LNCAP (cell line): ENCODE data around the gene EFR3B.

Experiments
- TF ChIP-seq, protein P1 (sequence below): fragments of 450-650 bp; IDR thresholded peaks from 2 replicates; pipeline ENCODE4 v1.5.1; 2017; ENCODE audit warnings: mild to moderate bottlenecking

Gene EFR3B

DNA sequence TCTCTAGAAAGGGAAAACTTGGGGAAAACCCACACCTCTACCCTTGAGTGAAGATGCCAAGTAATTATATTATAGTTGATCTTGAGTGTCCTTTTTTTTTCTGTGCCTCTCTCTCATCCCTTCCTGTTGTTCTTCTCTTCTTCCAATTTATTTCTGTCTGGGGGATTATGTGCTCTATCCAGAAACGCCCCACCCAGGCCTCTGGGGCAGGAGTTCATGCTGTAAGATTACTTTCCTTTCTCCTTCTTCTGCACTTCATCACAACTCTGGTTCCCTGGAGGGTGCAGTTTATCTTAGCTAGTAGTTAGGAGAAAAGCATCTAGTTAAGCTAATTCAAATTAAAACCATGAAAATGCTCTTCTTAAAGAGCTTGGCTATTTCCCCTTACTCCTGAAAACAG lies 39.8 kb upstream of the EFR3B start:
- TF ChIP-seq, protein P1, sequence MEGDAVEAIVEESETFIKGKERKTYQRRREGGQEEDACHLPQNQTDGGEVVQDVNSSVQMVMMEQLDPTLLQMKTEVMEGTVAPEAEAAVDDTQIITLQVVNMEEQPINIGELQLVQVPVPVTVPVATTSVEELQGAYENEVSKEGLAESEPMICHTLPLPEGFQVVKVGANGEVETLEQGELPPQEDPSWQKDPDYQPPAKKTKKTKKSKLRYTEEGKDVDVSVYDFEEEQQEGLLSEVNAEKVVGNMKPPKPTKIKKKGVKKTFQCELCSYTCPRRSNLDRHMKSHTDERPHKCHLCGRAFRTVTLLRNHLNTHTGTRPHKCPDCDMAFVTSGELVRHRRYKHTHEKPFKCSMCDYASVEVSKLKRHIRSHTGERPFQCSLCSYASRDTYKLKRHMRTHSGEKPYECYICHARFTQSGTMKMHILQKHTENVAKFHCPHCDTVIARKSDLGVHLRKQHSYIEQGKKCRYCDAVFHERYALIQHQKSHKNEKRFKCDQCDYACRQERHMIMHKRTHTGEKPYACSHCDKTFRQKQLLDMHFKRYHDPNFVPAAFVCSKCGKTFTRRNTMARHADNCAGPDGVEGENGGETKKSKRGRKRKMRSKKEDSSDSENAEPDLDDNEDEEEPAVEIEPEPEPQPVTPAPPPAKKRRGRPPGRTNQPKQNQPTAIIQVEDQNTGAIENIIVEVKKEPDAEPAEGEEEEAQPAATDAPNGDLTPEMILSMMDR = no peak

DNA sequence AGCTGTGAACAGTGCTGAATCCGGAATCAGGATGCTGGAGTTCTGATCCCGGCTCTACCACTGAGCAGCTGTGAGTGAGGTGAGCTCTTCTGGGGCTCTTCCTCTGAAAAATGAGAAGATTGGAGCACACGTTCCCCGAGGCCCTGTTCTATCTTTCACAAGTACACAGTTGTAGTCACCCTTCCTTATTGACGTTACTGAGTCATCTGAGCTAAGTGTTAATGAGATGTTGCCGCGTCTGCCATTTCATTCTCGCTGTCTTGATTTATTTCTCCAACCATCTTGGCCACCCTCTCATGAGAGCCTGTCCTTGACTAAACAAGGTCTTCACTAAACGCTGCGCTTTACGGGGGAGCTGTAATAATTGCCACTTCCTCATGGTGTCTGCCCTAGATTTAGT lies 31.9 kb upstream of the EFR3B start:
- TF ChIP-seq, protein P1 = no peak

- TF ChIP-seq, protein P1 = no peak
Measured at GRCh38 chr2:25014631-25015030, 27.2 kb upstream of the EFR3B start.

DNA sequence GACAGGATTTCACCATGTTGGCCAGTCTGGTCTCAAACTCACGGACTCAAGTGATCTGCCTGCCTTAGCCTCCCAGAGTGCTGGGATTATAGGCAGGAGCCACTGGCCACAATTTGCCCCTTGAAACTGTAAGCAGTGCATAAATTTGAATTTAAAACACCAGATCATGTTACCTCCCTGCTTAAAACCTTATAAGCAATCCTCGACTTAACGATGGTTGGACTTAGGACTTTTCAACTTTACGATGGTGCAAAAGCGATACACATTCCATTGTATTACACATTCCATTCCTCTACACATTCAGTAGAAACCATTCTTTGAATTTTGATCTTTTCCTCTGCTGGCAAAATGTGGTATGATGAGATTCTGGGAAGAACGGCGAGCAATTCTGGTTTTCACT lies 23.2 kb upstream of the EFR3B start:
- TF ChIP-seq, protein P1 = no peak

GRCh38 chr2:25021791-25022362 lies 20.0 kb upstream of the EFR3B start:
- TF ChIP-seq, protein P1 = no peak

DNA sequence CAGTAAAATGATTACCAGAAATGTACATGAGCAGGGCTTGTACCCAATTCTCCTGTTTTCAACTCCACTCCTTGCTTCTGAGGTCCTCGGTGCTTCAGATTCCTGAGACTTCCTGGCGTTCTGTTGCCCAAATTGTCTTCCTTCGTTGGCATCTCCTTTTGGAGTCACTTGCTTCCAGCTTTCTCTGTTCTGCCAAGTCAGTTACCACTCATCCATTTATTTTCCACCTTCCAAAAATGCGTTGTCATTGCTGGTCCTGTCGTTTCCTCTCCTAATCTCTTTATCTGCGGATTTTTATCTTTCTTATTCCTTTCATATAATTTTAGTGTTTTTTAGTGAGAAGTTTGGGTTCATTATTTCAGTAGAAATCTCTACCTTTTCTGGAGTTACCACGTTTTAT lies 18.5 kb upstream of the EFR3B start:
- TF ChIP-seq, protein P1 = no peak

DNA sequence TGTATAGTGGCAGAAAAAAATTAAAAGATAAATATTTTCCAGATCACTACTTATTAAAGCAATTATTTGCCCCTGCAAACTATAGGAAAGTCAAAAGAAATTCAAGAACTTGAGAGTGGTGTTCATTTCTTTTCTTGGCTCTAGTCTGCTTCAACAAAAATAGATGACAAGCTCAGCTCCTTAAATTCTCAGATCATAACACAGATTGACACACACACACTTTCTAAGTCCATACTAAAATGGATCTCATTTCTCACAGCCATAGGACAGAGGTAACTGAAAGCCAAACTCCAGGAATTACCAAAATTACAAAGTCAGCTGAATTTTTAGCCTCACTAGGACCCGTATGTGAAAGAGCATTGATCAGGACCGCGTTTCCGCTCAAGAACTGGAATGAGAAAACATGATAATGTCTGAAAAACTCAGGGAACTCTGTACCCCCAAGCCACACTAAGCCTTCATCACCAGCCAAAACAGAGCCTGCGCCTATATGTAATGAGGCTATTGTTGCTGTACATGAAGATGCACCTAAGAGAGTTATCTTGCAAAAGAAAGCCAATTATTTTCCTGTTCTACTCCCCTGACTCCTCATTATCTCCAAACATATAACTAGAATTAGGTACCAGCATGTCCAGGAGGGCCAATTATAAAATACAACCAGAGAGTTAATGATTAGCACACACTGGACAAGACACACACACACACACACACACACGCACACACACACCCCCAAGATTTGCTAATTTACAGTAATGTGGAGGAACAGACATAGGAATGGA lies 16.5 kb upstream of the EFR3B start:
- TF ChIP-seq, protein P1 = no peak
